ENCODE data around the gene SPAG9. TPM values are rescaled to one million over a fixed set of nuclear protein-coding genes. Genes with fewer than 3 reads are reported as not detected.

Gene SPAG9
- total and polyA plus RNA-seq, 7 donors, result 21.6 to 79.9 (median 74.3) TPM

- Histone ChIP-seq H3K4me3 (peak overlapping the region; percentile 29 to 52 (median 47)), H3K27ac (peak overlapping the region; percentile 92 to 98 (median 96)), H3K27me3 (no peaks in the 10 kb centered on the region), H3K36me3 (no peaks in the 10 kb centered on the region), H3K4me1 (peaks cover 0 to 37% (median 32%) of the 10 kb centered on the region in 4 donors), H3K9me3 (no peaks in the 10 kb centered on the region)
- intact Hi-C loops (cut with DNase I), result loop anchor here (1.0 kb wide), 1 partner anchor 65 kb away; the partner anchor contains the start of gene TOB1
- TF ChIP-seq POLR2AphosphoS5 (IDR thresholded peaks at IDR 0.05) (peak in 3 of 4 donors; percentile 48 to 86 (median 84)), CTCF (IDR thresholded peaks at IDR 0.05) (no peak), EP300 (IDR thresholded peaks at IDR 0.05) (peak in 1 of 4 donors; percentile 56), POLR2A (IDR thresholded peaks at IDR 0.05) (peak; percentile 24 to 35)
- peak; percentile 96 for DNase-seq
- 1% methylated on average over 62 of the region's 62 CpGs for WGBS, 2 donors
These were observed 189.3 kb downstream of the SPAG9 start for GRCh38 chr17:50931144-50931908.

- no peak overlapping the region for H3K4me3 ChIP-seq
- H3K4me1 ChIP-seq, result peaks cover 0 to 34% (median 33%) of the 10 kb centered on the region in 4 donors
- H3K9me3 ChIP-seq, result no peaks in the 10 kb centered on the region
- no peak for TF ChIP-seq POLR2A (IDR thresholded peaks at IDR 0.05)
- no peaks in the 10 kb centered on the region for H3K27me3 ChIP-seq
- H3K27ac ChIP-seq, result peak overlapping the region in 3 of 4 donors; percentile 92 to 98 (median 97)
- intact Hi-C loops (cut with DNase I), result no loop called here
- WGBS, 2 donors, result 77 to 89% methylated on average over 4 of the region's 4 CpGs
- no peak for DNase-seq
- no peaks in the 10 kb centered on the region for H3K36me3 ChIP-seq
These were observed 192.0 kb downstream of the SPAG9 start for GRCh38 chr17:50928646-50929045.

- DNase-seq, result no peak
- Histone ChIP-seq H3K4me3 (no peak overlapping the region), H3K9me3 (no peaks in the 10 kb centered on the region), H3K27ac (no peak overlapping the region), H3K36me3 (no peaks in the 10 kb centered on the region), H3K4me1 (peaks cover 0 to 38% (median 31%) of the 10 kb centered on the region in 4 donors), H3K27me3 (no peaks in the 10 kb centered on the region)
- WGBS, 2 donors, result 84 to 94% methylated on average over 4 of the region's 4 CpGs
- intact Hi-C loops (cut with DNase I), result no loop called here
- TF ChIP-seq EP300 (IDR thresholded peaks at IDR 0.05) (no peak), POLR2A (IDR thresholded peaks at IDR 0.05) (no peak), CTCF (IDR thresholded peaks at IDR 0.05) (no peak), POLR2AphosphoS5 (IDR thresholded peaks at IDR 0.05) (no peak)
These were observed 193.4 kb downstream of the SPAG9 start for GRCh38 chr17:50927287-50927686.

- TF ChIP-seq POLR2A (IDR thresholded peaks at IDR 0.05) (no peak), EP300 (IDR thresholded peaks at IDR 0.05) (no peak), POLR2AphosphoS5 (IDR thresholded peaks at IDR 0.05) (no peak), CTCF (IDR thresholded peaks at IDR 0.05) (no peak)
- Histone ChIP-seq H3K9me3 (no peaks in the 10 kb centered on the region), H3K36me3 (no peaks in the 10 kb centered on the region), H3K27me3 (no peaks in the 10 kb centered on the region), H3K4me3 (no peak overlapping the region), H3K4me1 (peaks cover 0 to 31% (median 23%) of the 10 kb centered on the region in 4 donors), H3K27ac (no peak overlapping the region)
- intact Hi-C loops (cut with DNase I), result no loop called here
- WGBS, 2 donors, result 77 to 85% methylated on average over 7 of the region's 7 CpGs
- DNase-seq, result no peak
These were observed 194.1 kb downstream of the SPAG9 start for GRCh38 chr17:50926523-50926922.

GRCh38 chr17:50925296-50925891 lies 195.3 kb downstream of the SPAG9 start:
- Histone ChIP-seq H3K4me1 (peaks cover 0 to 29% (median 17%) of the 10 kb centered on the region in 4 donors), H3K27me3 (no peaks in the 10 kb centered on the region), H3K36me3 (no peaks in the 10 kb centered on the region), H3K9me3 (no peaks in the 10 kb centered on the region), H3K4me3 (no peak overlapping the region), H3K27ac (no peak overlapping the region)
- intact Hi-C loops (cut with DNase I), result no loop called here
- TF ChIP-seq EP300 (IDR thresholded peaks at IDR 0.05) (no peak), POLR2AphosphoS5 (IDR thresholded peaks at IDR 0.05) (no peak), POLR2A (IDR thresholded peaks at IDR 0.05) (no peak), CTCF (IDR thresholded peaks at IDR 0.05) (no peak)
- WGBS, 2 donors, result 92 to 93% methylated on average over 6 of the region's 6 CpGs
- no peak for DNase-seq

Data from sigmoid colon (tissue), 7 donors.